Stomach (tissue), 9 donors: ENCODE data around the gene CIDEB. TPM values are rescaled to one million over a fixed set of nuclear protein-coding genes. Genes with fewer than 3 reads are reported as not detected.

Experiments
- DNase-seq, 2 donors: peaks; one replicate each; pipeline versions ENCODE4 v3.0.0 to v3.0.0-alpha.2; 2013 to 2019
- H3K27ac ChIP-seq, 5 donors: fragments of 200-600 bp in 4 of 5; sonication (generic) in 4 of 5; one replicate each; pipeline ENCODE4 v1.5.1; 2013 to 2019; ENCODE audit warnings: mild to moderate bottlenecking in 1 of 5, moderate library complexity in 1 of 5
- H3K27me3 ChIP-seq, 3 donors: fragments of 200-600 bp; sonication (generic); one replicate each; pipeline ENCODE4 v1.5.1; 2017 to 2019; ENCODE audit warnings: mixed run types in 1 of 3
- H3K36me3 ChIP-seq, 4 donors: fragments of 200-600 bp; sonication (generic); 1 replicate in 3 of 4; 2 replicates in 1 of 4; pipeline ENCODE4 v1.5.1; 2016 to 2019
- H3K4me1 ChIP-seq, 4 donors: fragments of 200-600 bp; sonication (generic); one replicate each; pipeline ENCODE4 v1.5.1; 2016 to 2019
- H3K4me3 ChIP-seq, 4 donors: fragments of 200-600 bp; sonication (generic) in 3 of 4; one replicate each; pipeline ENCODE4 v1.5.1; 2016 to 2019; ENCODE audit warnings: mild to moderate bottlenecking in 1 of 4
- H3K9me3 ChIP-seq, 4 donors: fragments of 200-600 bp; sonication (generic); one replicate each; pipeline ENCODE4 v1.5.1; 2016 to 2019
- EP300 ChIP-seq: sonication (generic); formaldehyde crosslinking; IDR thresholded peaks from one replicate; pipeline ENCODE4 v1.6.1; 2017; ENCODE audit warnings: antibody characterized with exemption
- POLR2A ChIP-seq, 4 donors: fragments of 450-650 bp; IDR thresholded peaks; one replicate each; pipeline ENCODE4 v1.6.1; 2016; ENCODE audit warnings: antibody characterized with exemption in 4 of 4, control low read depth in 2 of 4, mild to moderate bottlenecking in 1 of 4, moderate library complexity in 1 of 4
- POLR2AphosphoS5 ChIP-seq, 3 donors: sonication (generic); formaldehyde crosslinking; IDR thresholded peaks; one replicate each; pipeline ENCODE4 v1.6.1; 2016; ENCODE audit warnings: antibody characterized with exemption in 3 of 3
- WGBS, 5 donors: extraction: QIAGEN DNeasy Blood & Tissue Kit in 3 of 5; methylation state at CpG; one replicate each; pipeline versions ENCODE4 v1.1.5 to v1.1.7; 2013 to 2018; 5-methylcytosine and 5-hydroxymethylcytosine counted together
- intact Hi-C: fragments of 100-400 bp; cut with DNase I; formaldehyde crosslinking; loops from one replicate; pipeline ENCODE4 v1.15.1; 2023; ENCODE audit warnings: low total_unique reads
- polyA plus RNA-seq, 3 donors: library from polyadenylated mRNA; stranded (reverse); fragments of 200-250 nt; gene quantifications; one replicate each; pipeline ENCODE4 v1.2.3, GENCODE V29; 2013
- total RNA-seq, 5 donors: library from RNA; depleted of rRNA; stranded (reverse); fragments of >200 nt; gene quantifications; one replicate each; pipeline versions ENCODE4 v1.1.0 to v1.2.3, GENCODE V29; 2014 to 2016
- TF ChIP-seq, protein P1 (sequence below), 7 experiments: fragments of 450-650 bp in 4 of 7; fragments of 200-600 bp in 3 of 7; sonication (generic) in 3 of 7; IDR thresholded peaks; one replicate each; pipeline ENCODE4 v1.5.1; 2016 to 2019; ENCODE audit warnings: antibody characterized with exemption in 7 of 7, control low read depth in 2 of 7, mild to moderate bottlenecking in 1 of 7
- donor health status: healthy with polysubstance abuse.
- donor health status: Bipolar disorder and iron deficiency.
- donor health status: healthy.

Gene CIDEB
- total and polyA plus RNA-seq, 8 donors = 5.0 to 14.2 (median 6.4) TPM

DNA sequence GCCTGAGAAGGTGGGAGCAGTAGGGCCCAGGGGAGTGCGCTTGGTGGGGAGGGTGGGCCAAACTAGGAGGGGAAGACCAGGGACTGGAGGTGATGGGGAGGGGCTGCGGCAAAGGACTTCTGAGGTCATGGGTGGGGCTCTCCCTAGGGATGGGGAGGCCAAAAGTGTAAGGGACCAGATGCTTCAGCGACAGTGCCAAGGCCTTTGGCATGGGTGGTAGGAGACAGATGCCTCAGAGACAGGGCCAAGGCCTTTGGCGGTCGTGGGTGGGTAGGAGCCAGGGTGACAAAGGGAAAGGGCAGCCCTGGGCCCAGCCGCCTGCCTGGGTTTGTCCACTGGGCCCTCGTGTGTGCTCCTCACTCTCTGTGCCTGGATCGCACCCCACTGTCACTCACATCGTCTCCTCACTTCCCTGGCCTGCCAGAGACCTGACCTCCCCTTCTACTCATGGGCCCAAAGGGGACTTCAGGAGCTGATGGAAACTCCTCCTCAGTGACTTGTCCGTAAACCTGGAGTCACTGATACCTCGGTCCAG lies 23.2 kb downstream of the CIDEB start:
- Histone ChIP-seq H3K27me3 (no peaks in the 10 kb centered on the region), H3K36me3 (peaks cover 0 to 10% (median 4%) of the 10 kb centered on the region in 4 donors), H3K27ac (no peak overlapping the region), H3K4me3 (no peak overlapping the region), H3K4me1 (peaks cover 0 to 13% (median under 1%) of the 10 kb centered on the region in 4 donors), H3K9me3 (no peaks in the 10 kb centered on the region)
- DNase-seq = no peak
- TF ChIP-seq, protein P1, sequence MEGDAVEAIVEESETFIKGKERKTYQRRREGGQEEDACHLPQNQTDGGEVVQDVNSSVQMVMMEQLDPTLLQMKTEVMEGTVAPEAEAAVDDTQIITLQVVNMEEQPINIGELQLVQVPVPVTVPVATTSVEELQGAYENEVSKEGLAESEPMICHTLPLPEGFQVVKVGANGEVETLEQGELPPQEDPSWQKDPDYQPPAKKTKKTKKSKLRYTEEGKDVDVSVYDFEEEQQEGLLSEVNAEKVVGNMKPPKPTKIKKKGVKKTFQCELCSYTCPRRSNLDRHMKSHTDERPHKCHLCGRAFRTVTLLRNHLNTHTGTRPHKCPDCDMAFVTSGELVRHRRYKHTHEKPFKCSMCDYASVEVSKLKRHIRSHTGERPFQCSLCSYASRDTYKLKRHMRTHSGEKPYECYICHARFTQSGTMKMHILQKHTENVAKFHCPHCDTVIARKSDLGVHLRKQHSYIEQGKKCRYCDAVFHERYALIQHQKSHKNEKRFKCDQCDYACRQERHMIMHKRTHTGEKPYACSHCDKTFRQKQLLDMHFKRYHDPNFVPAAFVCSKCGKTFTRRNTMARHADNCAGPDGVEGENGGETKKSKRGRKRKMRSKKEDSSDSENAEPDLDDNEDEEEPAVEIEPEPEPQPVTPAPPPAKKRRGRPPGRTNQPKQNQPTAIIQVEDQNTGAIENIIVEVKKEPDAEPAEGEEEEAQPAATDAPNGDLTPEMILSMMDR (IDR thresholded peaks at IDR 0.05) = no peak
- TF ChIP-seq EP300 = no peak
- 77 to 85% (median 82%) methylated on average over 11 of the region's 11 CpGs for WGBS, 5 donors
- intact Hi-C loops = no loop called here

- Histone ChIP-seq H3K4me3 (no peak overlapping the region), H3K27me3 (no peaks in the 10 kb centered on the region), H3K4me1 (peaks cover 0 to 16% (median 3%) of the 10 kb centered on the region in 4 donors), H3K27ac (no peak overlapping the region), H3K36me3 (peaks cover 0 to 4% (median 0%) of the 10 kb centered on the region in 4 donors), H3K9me3 (no peaks in the 10 kb centered on the region)
- TF ChIP-seq POLR2AphosphoS5 (IDR thresholded peaks at IDR 0.05) (no peak), EP300 (no peak), POLR2A (IDR thresholded peaks at IDR 0.05) (no peak)
- TF ChIP-seq, protein P1 (IDR thresholded peaks at IDR 0.05) = no peak
- intact Hi-C loops = no loop called here
- no peak for DNase-seq
- 88 to 95% (median 90%) methylated on average over 5 of the region's 5 CpGs for WGBS, 5 donors
Measured at GRCh38 chr14:24283796-24284460, 23.8 kb downstream of the CIDEB start.

GRCh38 chr14:24282736-24283135 lies 25.0 kb downstream of the CIDEB start:
- intact Hi-C loops = no loop called here
- DNase-seq = no peak

DNA sequence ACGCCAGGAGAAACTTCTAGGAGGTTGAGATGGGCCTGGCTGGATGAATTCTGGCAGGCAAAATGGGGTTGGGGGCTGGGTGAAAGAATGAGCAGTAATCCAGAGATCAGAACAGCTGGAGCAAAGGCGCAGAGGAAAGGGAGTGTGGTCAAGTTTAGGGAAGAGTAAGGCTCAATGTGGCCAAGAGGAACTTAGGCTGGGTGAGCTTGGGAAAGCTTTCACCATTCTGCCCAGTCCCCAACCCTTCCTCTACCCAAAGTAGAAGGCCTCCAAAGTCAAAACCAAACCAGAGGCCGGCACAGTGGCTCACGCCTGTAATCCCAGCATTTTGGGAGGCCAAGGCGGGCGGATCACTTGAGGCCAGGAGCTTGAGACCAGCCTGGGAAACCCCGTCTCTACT lies 26.1 kb downstream of the CIDEB start:
- WGBS, 5 donors = 87 to 93% (median 91%) methylated on average over 7 of the region's 7 CpGs
- TF ChIP-seq, protein P1 (IDR thresholded peaks at IDR 0.05) = no peak
- TF ChIP-seq EP300 = no peak
- no peak for TF ChIP-seq POLR2A (IDR thresholded peaks at IDR 0.05)
- TF ChIP-seq POLR2AphosphoS5 (IDR thresholded peaks at IDR 0.05) = no peak

More at GRCh38 chr14:24282736-24283135, 25.0 kb downstream of the CIDEB start:
- no peaks in the 10 kb centered on the region for H3K9me3 ChIP-seq
- no peaks in the 10 kb centered on the region for H3K36me3 ChIP-seq
- 76 to 100% (median 81%) methylated on average over 1 to 3 of the region's 3 CpGs for WGBS, 5 donors
- H3K27me3 ChIP-seq = no peaks in the 10 kb centered on the region
- H3K4me1 ChIP-seq = peaks cover 0 to 26% (median 3%) of the 10 kb centered on the region in 4 donors
- H3K4me3 ChIP-seq = no peak overlapping the region
- no peak overlapping the region for H3K27ac ChIP-seq
- no peak for TF ChIP-seq POLR2A (IDR thresholded peaks at IDR 0.05)

More for the DNA sequence above, 26.1 kb downstream of the CIDEB start:
- H3K27ac ChIP-seq = no peak overlapping the region
- peaks cover 0 to 37% (median 3%) of the 10 kb centered on the region in 4 donors for H3K4me1 ChIP-seq
- no peaks in the 10 kb centered on the region for H3K36me3 ChIP-seq
- H3K27me3 ChIP-seq = no peaks in the 10 kb centered on the region
- no peak for DNase-seq
- H3K4me3 ChIP-seq = no peak overlapping the region
- intact Hi-C loops = no loop called here
- no peaks in the 10 kb centered on the region for H3K9me3 ChIP-seq
